Endothelial cell of umbilical vein (primary cell): ENCODE data around the gene ITGAE. TPM values are rescaled to one million over a fixed set of nuclear protein-coding genes. Genes with fewer than 3 reads are reported as not detected.

Experiments
- BruUV-seq: library from RNA; stranded (reverse); fragments of 400-500 nt; replicated peaks from 2 replicates; lab custom pipeline; 2021; lab: Mats Ljungman, UMichigan
- CTCF ChIA-PET: fragments of 300-600, 350-600 bp; sonication (Branson Sonifier 250); formaldehyde crosslinking; loops from one replicate; lab custom pipeline; 2021; ENCODE audit warnings: antibody characterized with exemption, inconsistent platforms; lab: Charles Lee
- POLR2A ChIA-PET: fragments of 300-600, 350-600 bp; sonication (Branson Sonifier 250); formaldehyde crosslinking; loops from one replicate; lab custom pipeline; 2021; ENCODE audit warnings: antibody characterized with exemption, inconsistent platforms; lab: Charles Lee
- DNase-seq: peaks from one replicate; pipeline ENCODE4 v3.0.0-alpha.2; 2011; ENCODE audit warnings: low read depth, low spot score
- FAIRE-seq: peaks from 2 replicates; lab custom pipeline; 2011; peaks lifted over from hg19 to GRCh38; lab: Jason Lieb, UNC
- H2AFZ ChIP-seq: 2 replicates; pipeline ENCODE4 v1.6.0; 2012; ENCODE audit warnings: low read depth, low read length, control low read depth, inconsistent platforms
- H3K27ac ChIP-seq: 2 replicates; pipeline ENCODE4 v1.5.1; 2011; ENCODE audit warnings: low read depth, mild to moderate bottlenecking, control low read depth, low read length, moderate library complexity; ENCODE audit not compliant: insufficient read depth
- H3K27me3 ChIP-seq, 2 experiments: 2 replicates each; pipeline versions ENCODE4 v1.6.0 to v1.6.1; 2011; ENCODE audit warnings: low read length in 2 of 2, mixed read lengths in 1 of 2; ENCODE audit not compliant: control insufficient read depth in 2 of 2, insufficient read depth in 2 of 2
- H3K36me3 ChIP-seq, 2 experiments: 2 replicates in 1 of 2; 3 replicates in 1 of 2; pipeline ENCODE4 v1.5.1; 2011; ENCODE audit warnings: low read length in 2 of 2, mild to moderate bottlenecking in 1 of 2, moderate library complexity in 1 of 2; ENCODE audit not compliant: control insufficient read depth in 2 of 2, insufficient read depth in 2 of 2; ENCODE audit errors: extremely low read depth in 1 of 2
- H3K4me1 ChIP-seq: 3 replicates; pipeline ENCODE4 v1.5.1; 2011; ENCODE audit warnings: mild to moderate bottlenecking, low read length; ENCODE audit not compliant: control insufficient read depth, insufficient read depth; ENCODE audit errors: extremely low read depth
- H3K4me2 ChIP-seq: 2 replicates; pipeline ENCODE4 v1.6.1; 2011; ENCODE audit warnings: low read length, control low read depth, mixed read lengths; ENCODE audit not compliant: insufficient read depth
- H3K4me3 ChIP-seq, 3 experiments: fragments of 200-600 bp in 1 of 3; sonication (generic), shearing (Covaris generic) in 1 of 3; replicated peaks in 1 of 3; 2 replicates each; pipeline ENCODE4 v1.5.1; 2011 to 2016; ENCODE audit warnings: control low read depth in 3 of 3, low read length in 3 of 3, mild to moderate bottlenecking in 2 of 3, inconsistent platforms in 1 of 3, low read depth in 1 of 3, moderate library complexity in 1 of 3; ENCODE audit not compliant: insufficient read depth in 1 of 3
- H3K79me2 ChIP-seq: 2 replicates; pipeline ENCODE4 v1.6.0; 2012; ENCODE audit warnings: low read length, inconsistent platforms; ENCODE audit not compliant: control insufficient read depth, insufficient read depth
- H3K9ac ChIP-seq: replicated peaks from 2 replicates; pipeline ENCODE3; 2011; ENCODE audit warnings: low read length, control low read depth; ENCODE audit not compliant: insufficient read depth; ENCODE audit errors: extremely low read depth
- H3K9me1 ChIP-seq: replicated peaks from 3 replicates; pipeline ENCODE4 v1.6.0; 2011; ENCODE audit warnings: mild to moderate bottlenecking, low read length; ENCODE audit not compliant: control insufficient read depth, insufficient read depth; ENCODE audit errors: extremely low read depth
- H3K9me3 ChIP-seq: replicated peaks from 2 replicates; pipeline ENCODE4 v1.5.1; 2012; ENCODE audit warnings: low read length, inconsistent platforms; ENCODE audit not compliant: control insufficient read depth, insufficient read depth
- H4K20me1 ChIP-seq: replicated peaks from 2 replicates; pipeline ENCODE3; 2011; ENCODE audit warnings: mild to moderate bottlenecking, low read length; ENCODE audit not compliant: control insufficient read depth, insufficient read depth; ENCODE audit errors: extremely low read depth
- EZH2 ChIP-seq: IDR thresholded peaks from 2 replicates; pipeline ENCODE4 v1.6.1; 2012; ENCODE audit warnings: borderline replicate concordance, low read depth, mild to moderate bottlenecking, moderate library complexity, low read length, inconsistent platforms; ENCODE audit not compliant: severe bottlenecking
- FOS ChIP-seq: IDR thresholded peaks from 2 replicates; pipeline ENCODE4 v1.6.1; 2011; ENCODE audit warnings: mild to moderate bottlenecking, low read length, moderate library complexity, borderline replicate concordance; ENCODE audit not compliant: insufficient read depth
- GATA2 ChIP-seq: IDR thresholded peaks from 2 replicates; pipeline ENCODE4 v1.7.0; 2011; ENCODE audit warnings: low read depth, mild to moderate bottlenecking, moderate library complexity, mixed read lengths, low read length; ENCODE audit not compliant: insufficient read length, insufficient read depth
- JUN ChIP-seq: IDR thresholded peaks from 2 replicates; pipeline ENCODE4 v1.6.1; 2011; ENCODE audit warnings: borderline replicate concordance, low read depth; ENCODE audit not compliant: insufficient read length, insufficient read depth
- MYC ChIP-seq: IDR thresholded peaks from one replicate; pipeline ENCODE4 v1.6.1; 2011; ENCODE audit warnings: mild to moderate bottlenecking, low read depth, low read length
- POLR2A ChIP-seq: IDR thresholded peaks from 2 replicates; pipeline ENCODE4 v1.6.1; 2012; ENCODE audit warnings: low read depth, mild to moderate bottlenecking, control low read depth, low read length
- POLR2AphosphoS5 ChIP-seq: IDR thresholded peaks from 2 replicates; pipeline ENCODE4 v1.6.1; 2012; ENCODE audit warnings: low read depth, mild to moderate bottlenecking, control low read depth, low read length, moderate library complexity; ENCODE audit not compliant: insufficient read depth
- dilution Hi-C: fragments of 300-500 bp; cut with MboI; formaldehyde crosslinking; loops from one replicate; pipeline ENCODE4 v1.15.0; 2019; ENCODE audit warnings: low sequenced_read_pairs; ENCODE audit not compliant: extremely low pct_ligation_motif_present
- intact Hi-C: fragments of 100-400 bp; cut with micrococcal nuclease; formaldehyde crosslinking; loops from one replicate; pipeline ENCODE4 v1.10.0; 2022
- polyA plus RNA-seq, 4 experiments: library from polyadenylated mRNA; depleted of rRNA in 3 of 4; stranded (reverse) in 3 of 4; unstranded in 1 of 4; fragments of >200 nt; gene quantifications; 2 replicates each; pipeline versions ENCODE4 v1.2.1 to v1.2.3, GENCODE V29; 2011 to 2012; ENCODE audit warnings: missing spikeins in 1 of 4
- total RNA-seq: library from RNA; stranded (reverse); gene quantifications from 2 replicates; pipeline ENCODE4 v1.2.3, GENCODE V29; 2021
- TF ChIP-seq, protein P1 (sequence below), 2 donors: IDR thresholded peaks; 1 replicate in 1 of 2; 2 replicates in 1 of 2; pipeline ENCODE4 v1.5.1; 2011; ENCODE audit warnings: low read length in 2 of 2, mild to moderate bottlenecking in 2 of 2, moderate library complexity in 2 of 2, control low read depth in 1 of 2, inconsistent platforms in 1 of 2, low read depth in 1 of 2; ENCODE audit not compliant: insufficient read depth in 1 of 2; ENCODE audit errors: extremely low read depth in 1 of 2

The ITGAE gene
- total and polyA plus RNA-seq, 2 donors (not counting 3 experiments of a cell fraction or from before 2014, with no cell fraction given) = 29.6 to 71.6 TPM

DNA sequence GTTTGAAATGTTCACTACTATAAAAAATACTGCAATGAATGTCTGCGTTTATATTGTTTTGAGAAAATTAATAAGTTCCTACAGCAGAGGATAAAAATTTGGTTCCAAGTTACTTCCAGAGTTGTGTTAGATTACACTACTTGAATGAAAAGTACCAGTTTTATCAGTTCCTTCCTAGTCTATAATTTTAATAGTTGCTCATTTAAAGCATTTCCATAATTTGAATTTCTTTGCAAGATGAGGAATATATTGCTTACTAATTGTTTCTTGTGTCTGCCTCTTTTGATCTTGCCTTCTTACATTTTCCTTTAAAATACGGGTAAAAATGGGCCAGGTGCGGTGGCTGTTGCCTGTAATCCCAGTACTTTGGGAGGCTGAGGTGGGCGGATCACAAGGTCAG lies 128.4 kb downstream of the ITGAE start:
- H3K9me1 ChIP-seq = no peaks in the 10 kb centered on the region
- H3K4me3 ChIP-seq = no peak overlapping the region
- intact Hi-C loops = no loop called here
- ChIA-PET CTCF (interaction anchor here (1.3 to 1.9 kb wide), 2 partner anchors 10 kb away, joined by 7 to 11 read pairs; no protein-coding TSS in a partner anchor), POLR2A (no interaction called here)
- peaks cover 9% of the 10 kb centered on the region for H3K4me1 ChIP-seq
- peaks cover 3% of the 10 kb centered on the region for H4K20me1 ChIP-seq
- BruUV-seq = no TSS peak
- dilution Hi-C loops = no loop called here
- no peak overlapping the region for H3K9ac ChIP-seq
- FAIRE-seq = no peak
- H3K36me3 ChIP-seq = no peaks in the 10 kb centered on the region
- no peak for DNase-seq
- H3K27ac ChIP-seq = no peak overlapping the region
- peaks cover 22% of the 10 kb centered on the region for H3K79me2 ChIP-seq
- TF ChIP-seq JUN (no peak), MYC (no peak), POLR2AphosphoS5 (no peak), POLR2A (no peak), FOS (no peak), GATA2 (no peak), EZH2 (no peak)
- TF ChIP-seq, protein P1, sequence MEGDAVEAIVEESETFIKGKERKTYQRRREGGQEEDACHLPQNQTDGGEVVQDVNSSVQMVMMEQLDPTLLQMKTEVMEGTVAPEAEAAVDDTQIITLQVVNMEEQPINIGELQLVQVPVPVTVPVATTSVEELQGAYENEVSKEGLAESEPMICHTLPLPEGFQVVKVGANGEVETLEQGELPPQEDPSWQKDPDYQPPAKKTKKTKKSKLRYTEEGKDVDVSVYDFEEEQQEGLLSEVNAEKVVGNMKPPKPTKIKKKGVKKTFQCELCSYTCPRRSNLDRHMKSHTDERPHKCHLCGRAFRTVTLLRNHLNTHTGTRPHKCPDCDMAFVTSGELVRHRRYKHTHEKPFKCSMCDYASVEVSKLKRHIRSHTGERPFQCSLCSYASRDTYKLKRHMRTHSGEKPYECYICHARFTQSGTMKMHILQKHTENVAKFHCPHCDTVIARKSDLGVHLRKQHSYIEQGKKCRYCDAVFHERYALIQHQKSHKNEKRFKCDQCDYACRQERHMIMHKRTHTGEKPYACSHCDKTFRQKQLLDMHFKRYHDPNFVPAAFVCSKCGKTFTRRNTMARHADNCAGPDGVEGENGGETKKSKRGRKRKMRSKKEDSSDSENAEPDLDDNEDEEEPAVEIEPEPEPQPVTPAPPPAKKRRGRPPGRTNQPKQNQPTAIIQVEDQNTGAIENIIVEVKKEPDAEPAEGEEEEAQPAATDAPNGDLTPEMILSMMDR (IDR thresholded peaks at IDR 0.05; ENCODE audit: extremely low read depth in 1 of 2, insufficient read depth in 1 of 2, low read depth in 1 of 2, low read length in 2 of 2) = no peak
- no peak overlapping the region for H2AFZ ChIP-seq
- no peaks in the 10 kb centered on the region for H3K9me3 ChIP-seq
- H3K4me2 ChIP-seq = no peak overlapping the region
- peaks cover 0 to 1% of the 10 kb centered on the region in 2 experiments for H3K27me3 ChIP-seq
